Left ventricle myocardium inferior (tissue), 1 donor: ENCODE results near the gene STIL. TPM values are rescaled to one million over a fixed set of nuclear protein-coding genes. Genes with fewer than 3 reads are reported as not detected.
"Not testable (repeated sequence)": the region's sequence is repeated elsewhere in the genome, so short reads cannot be mapped to it uniquely, and the experiment has no call there.

ENCODE experiments used
- DNase-seq: peaks from one replicate; pipeline ENCODE4 v3.0.0-alpha.2; 2020
- H3K27ac ChIP-seq: fragments of 200-600 bp; replicated peaks from 2 replicates; pipeline ENCODE4 v1.8.0; 2021
- H3K27me3 ChIP-seq: fragments of 200-600 bp; 2 replicates; pipeline ENCODE4 v1.8.0; 2021; ENCODE audit warnings: low read depth
- H3K36me3 ChIP-seq: fragments of 200-600 bp; 2 replicates; pipeline ENCODE4 v1.8.0; 2021
- H3K4me1 ChIP-seq: fragments of 200-600 bp; 2 replicates; pipeline ENCODE4 v1.8.0; 2021
- H3K4me3 ChIP-seq: fragments of 200-600 bp; 2 replicates; pipeline ENCODE4 v1.8.0; 2021; ENCODE audit warnings: mild to moderate bottlenecking, moderate library complexity
- H3K9me3 ChIP-seq: fragments of 200-600 bp; replicated peaks from 2 replicates; pipeline ENCODE4 v1.8.0; 2021
- CTCF ChIP-seq: fragments of 200-600 bp; IDR thresholded peaks from 2 replicates; pipeline ENCODE4 v1.8.0; 2021; ENCODE audit warnings: antibody characterized with exemption, mild to moderate bottlenecking, borderline replicate concordance
- intact Hi-C: fragments of 100-400 bp; cut with micrococcal nuclease; formaldehyde crosslinking; loops from one replicate; pipeline ENCODE4 v1.11.0; 2022
- total RNA-seq: library from RNA; stranded (reverse); fragmentation: NEBNext Ultra II Directional; extraction: Animal tissue kit (Norgen Biotek cat#: 25700); gene quantifications from one replicate; pipeline ENCODE4 v1.2.1, GENCODE V29; 2021
- donor health status: DM: no; HTN: yes; CAD: no; lungs with severe emphysema.

STIL gene
- total RNA-seq, 1 donor from 2014 or later = 0.58 TPM

DNA sequence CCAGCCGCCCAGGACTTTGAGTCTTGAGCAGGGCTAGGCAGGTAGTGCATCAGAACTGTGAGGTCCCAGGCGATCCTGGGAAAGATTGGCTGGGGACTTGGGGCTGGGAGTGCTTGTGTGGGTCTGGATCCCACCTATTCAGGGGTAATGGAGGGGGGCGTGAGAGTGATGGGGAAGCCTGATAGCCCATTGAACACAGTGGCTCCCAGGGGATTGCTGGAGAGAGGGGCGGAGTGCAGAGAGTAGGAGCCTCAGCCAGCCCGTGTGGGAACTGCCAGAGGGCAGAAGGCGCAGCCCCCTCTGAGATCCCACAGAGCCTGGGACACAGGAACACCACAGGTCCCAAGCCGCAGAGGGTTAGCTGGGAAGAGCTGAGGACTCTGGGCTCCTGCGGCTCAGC is 104.9 kb downstream of the STIL start:
- H3K4me1 ChIP-seq = peaks cover 22% of the 10 kb centered on the region
- no peaks in the 10 kb centered on the region for H3K9me3 ChIP-seq
- no peak overlapping the region for H3K27ac ChIP-seq
- TF ChIP-seq CTCF = no peak
- no peaks in the 10 kb centered on the region for H3K36me3 ChIP-seq
- H3K27me3 ChIP-seq = peaks cover 66% of the 10 kb centered on the region
- DNase-seq = no peak
- no peak overlapping the region for H3K4me3 ChIP-seq
- intact Hi-C loops = no loop called here

DNA sequence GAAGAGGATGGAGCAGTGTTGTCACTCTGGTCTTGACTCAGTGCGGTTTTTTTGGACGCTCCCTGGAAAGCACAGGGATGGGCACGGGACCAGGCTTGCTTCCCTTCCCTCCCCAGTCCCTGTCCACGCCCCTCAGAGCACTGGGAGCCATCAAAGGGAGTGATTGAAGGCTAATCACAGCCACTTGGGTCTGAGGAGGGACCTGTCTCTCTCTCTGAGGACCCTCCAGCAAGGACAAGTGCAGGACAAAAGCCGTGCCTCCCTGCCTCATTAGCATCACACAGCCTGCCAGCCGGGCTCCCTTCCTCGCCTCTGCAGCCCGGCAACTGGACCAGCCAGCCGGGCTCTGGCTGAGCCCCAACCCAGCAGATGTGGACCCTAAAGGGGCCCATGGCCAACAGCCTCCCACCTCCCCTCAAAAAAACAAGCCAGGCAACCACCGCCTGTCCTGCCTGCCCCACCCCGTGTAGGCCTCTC is 105.5 kb downstream of the STIL start:
- no peak overlapping the region for H3K27ac ChIP-seq
- DNase-seq = no peak
- peaks cover 66% of the 10 kb centered on the region for H3K27me3 ChIP-seq
- no peak overlapping the region for H3K4me3 ChIP-seq
- peaks cover 22% of the 10 kb centered on the region for H3K4me1 ChIP-seq
- H3K36me3 ChIP-seq = no peaks in the 10 kb centered on the region
- intact Hi-C loops = no loop called here
- no peaks in the 10 kb centered on the region for H3K9me3 ChIP-seq
- TF ChIP-seq CTCF = no peak

- Histone ChIP-seq H3K27me3 (peaks cover 66% of the 10 kb centered on the region), H3K4me3 (no peak overlapping the region), H3K27ac (no peak overlapping the region), H3K4me1 (peaks cover 17% of the 10 kb centered on the region), H3K9me3 (peaks cover 4% of the 10 kb centered on the region), H3K36me3 (no peaks in the 10 kb centered on the region)
- intact Hi-C loops = no loop called here
- no peak for TF ChIP-seq CTCF
- no peak for DNase-seq
Observed at GRCh38 chr1:47207803-47208373, 106.1 kb downstream of the STIL start.

DNA sequence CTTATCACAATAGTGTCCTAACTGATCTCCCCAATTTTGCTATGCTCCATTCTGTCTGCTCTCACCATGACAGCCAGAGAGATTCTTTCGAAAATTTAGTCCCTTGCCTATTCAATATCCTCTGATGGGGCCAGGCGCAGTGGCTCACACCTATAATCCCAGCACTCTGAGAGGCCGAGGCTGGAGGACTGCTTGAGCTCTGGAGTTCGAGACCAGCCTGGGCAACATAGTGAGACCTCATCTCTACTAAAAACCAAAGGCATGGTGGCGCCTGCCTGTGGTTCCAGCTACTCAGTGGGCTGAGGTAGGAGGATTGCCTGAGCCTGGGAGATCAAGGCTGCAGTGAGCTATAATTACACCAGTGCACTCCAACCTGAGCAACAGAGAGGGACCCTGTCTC is 108.0 kb downstream of the STIL start:
- intact Hi-C loops = no loop called here
- no peaks in the 10 kb centered on the region for H3K36me3 ChIP-seq
- H3K27ac ChIP-seq = no peak overlapping the region
- no peak for DNase-seq
- H3K4me3 ChIP-seq = no peak overlapping the region
- TF ChIP-seq CTCF = no peak
- peaks cover 62% of the 10 kb centered on the region for H3K27me3 ChIP-seq
- H3K9me3 ChIP-seq = peaks cover 7% of the 10 kb centered on the region
- no peaks in the 10 kb centered on the region for H3K4me1 ChIP-seq

DNA sequence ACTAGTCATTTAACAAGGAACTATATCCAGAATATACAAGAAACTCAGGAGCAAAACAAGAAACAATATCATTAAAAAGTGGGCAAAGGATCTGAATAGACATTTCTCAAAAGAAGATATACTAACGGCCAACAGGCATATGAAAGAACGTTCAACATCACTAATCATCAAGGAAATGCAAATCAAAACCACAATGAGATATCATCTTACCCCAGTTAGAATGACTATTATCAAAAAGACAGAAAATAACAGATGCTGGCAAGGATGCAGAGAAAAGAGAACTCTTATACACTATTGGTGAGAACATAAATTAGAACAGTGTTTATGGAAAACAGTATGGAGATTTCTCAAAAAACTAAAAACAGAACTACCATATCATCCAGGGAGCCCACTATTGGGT is 110.4 kb downstream of the STIL start:
- intact Hi-C loops, DNase-seq, H3K4me1 ChIP-seq, H3K4me3 ChIP-seq, H3K9me3 ChIP-seq, H3K36me3 ChIP-seq, H3K27ac ChIP-seq: not testable (repeated sequence)
- peaks cover 52% of the 10 kb centered on the region for H3K27me3 ChIP-seq

GRCh38 chr1:47201179-47201578 is 112.8 kb downstream of the STIL start:
- TF ChIP-seq CTCF = no peak
- Histone ChIP-seq H3K4me3 (no peak overlapping the region), H3K36me3 (no peaks in the 10 kb centered on the region), H3K9me3 (peaks cover 7% of the 10 kb centered on the region), H3K27me3 (peaks cover 44% of the 10 kb centered on the region), H3K4me1 (peaks cover 4% of the 10 kb centered on the region), H3K27ac (no peak overlapping the region)
- intact Hi-C loops = no loop called here
- no peak for DNase-seq

Other genes starting within 250 kb of the STIL start
- 0.71 TPM for gene CYP4Z1, start 246.9 kb downstream of the STIL start, total RNA-seq
- not detected for gene CYP4A22, start 176.7 kb downstream of the STIL start, total RNA-seq
- gene PDZK1IP1, start 124.1 kb downstream of the STIL start, total RNA-seq = not detected
- gene TAL1, start 81.9 kb downstream of the STIL start, total RNA-seq = 4.3 TPM
- gene CMPK1, start 19.6 kb upstream of the STIL start, total RNA-seq = 78.2 TPM
- gene FOXE3, start 102.1 kb upstream of the STIL start, total RNA-seq = not detected
- gene FOXD2, start 123.9 kb upstream of the STIL start, total RNA-seq = not detected